Nucleus accumbens (tissue), 56 donors: ENCODE data around the gene APMAP.

ENCODE experiments used
- DNase-seq, 56 donors: peaks; one replicate each; lab custom pipeline; 2025; lab: John Stamatoyannopoulos, UW

APMAP gene

DNA sequence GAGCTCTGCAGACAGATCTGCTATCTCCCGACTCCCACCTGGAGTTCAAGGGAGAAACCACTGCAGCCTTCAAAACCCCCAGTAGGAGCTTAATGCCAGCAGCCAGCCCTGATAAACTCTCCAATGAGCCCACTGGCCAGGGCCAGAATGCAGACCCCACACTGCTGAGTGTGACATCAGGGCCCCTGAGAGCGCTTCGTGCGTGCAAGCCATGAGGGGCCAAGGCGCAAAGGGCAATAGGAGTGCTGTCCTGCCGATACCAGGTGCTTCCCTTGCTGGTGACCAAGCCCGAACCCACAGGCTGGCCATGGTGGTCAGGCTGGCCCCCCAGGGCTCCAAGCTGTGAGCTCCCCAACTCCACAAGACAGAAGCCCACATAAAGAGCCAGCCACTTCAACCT, 76.7 kb downstream of the APMAP start:
- DNase-seq, result no peak

DNA sequence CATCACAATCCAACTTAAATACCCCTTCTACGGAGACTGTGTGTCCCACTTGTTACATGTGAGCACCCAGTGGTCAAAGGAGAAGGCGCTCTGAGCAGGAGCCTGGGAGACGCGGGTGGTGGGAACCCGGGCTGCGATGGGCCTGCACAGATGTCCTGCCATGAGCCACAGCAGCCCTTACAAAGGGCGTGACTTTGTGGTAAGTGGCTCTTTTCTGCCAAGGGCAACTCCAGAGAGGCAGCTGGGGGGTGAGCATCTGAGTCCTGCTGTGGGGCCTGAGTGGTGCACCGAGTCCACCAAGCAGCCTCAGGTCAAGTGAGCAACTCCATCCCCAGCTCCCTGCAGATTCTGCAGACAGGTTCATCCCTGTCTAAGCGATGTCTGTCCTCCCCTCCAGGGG, 77.1 kb downstream of the APMAP start:
- DNase-seq, result no peak

DNA sequence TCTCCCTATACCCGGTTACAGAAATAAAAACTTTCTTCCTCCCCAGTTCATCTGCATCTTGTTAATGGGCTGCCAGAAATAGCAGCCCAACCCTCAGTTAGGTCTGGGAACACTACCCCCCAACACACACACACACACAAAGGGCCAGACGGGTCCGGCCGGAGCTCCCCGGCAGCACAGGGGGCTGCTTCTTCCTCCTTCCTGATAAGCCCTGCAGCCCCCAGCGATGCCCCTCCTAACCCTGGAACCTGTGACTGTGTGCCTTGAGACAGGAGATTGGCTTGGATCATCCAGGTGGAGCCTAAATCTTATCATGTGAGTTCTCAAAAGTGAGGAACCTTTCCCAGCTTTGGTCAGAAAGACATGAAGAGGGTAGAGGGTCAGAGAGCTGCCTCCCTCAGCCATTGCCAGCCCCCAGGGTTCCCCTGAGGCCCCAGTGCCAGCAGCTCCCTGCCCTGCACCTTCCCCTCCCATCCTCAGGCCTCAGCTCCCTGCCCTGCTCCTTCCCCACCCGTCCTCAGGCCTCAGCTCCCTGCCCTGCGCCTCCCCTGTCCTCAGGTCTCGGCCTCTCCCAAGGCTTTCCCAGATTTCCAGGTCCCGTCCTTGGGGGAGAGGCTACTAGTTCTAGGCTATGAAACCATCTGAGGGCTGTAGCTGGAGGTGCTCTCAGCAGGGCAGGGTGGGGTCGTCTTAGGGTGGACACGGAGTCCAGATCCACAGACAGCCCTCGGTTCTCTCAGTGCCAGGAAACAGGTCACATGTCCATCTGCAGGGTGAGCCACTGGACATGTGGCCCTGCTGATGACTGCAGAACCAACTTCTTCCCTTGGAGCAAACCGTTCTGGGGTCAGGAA, 77.9 kb downstream of the APMAP start:
- peak in 1 of 56 donors; percentile 4 for DNase-seq

DNA sequence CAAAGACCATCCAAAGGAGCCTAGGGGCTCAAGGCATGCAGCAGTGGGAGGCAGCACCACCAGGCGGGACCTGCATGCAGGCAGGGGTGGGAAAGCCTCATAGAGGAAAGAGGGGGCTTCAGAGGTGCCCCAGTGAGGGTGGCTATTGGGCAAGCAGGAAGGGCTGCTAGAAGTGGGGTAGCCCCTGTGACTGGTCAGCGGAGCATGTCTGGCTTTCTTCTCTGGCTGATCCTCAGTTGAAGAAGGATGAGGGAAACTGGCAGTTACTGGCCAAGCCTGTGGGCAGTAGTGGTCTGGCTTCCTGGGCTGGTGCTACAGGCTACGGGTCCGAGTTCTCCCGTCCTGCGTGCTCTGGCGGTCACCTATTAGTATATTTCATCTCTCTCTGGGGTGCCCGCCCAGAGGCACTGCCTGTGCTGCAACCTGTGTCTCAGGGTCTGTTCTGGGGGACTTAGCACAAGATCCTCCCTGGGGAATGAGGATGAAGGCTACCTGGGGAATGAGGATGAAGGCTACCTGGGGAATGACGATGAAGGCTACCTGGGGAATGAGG, 79.4 kb downstream of the APMAP start:
- no peak for DNase-seq
